KMS-11 (cell line): ENCODE results near the gene MTCH2.

Experiments
- H2AFZ ChIP-seq: fragments of 200-600 bp; sonication (generic); 2 replicates; pipeline ENCODE4 v1.6.1; 2016; ENCODE audit warnings: antibody characterized with exemption, mixed run types, low read depth
- H3K27ac ChIP-seq: fragments of 200-600 bp; sonication (generic); 2 replicates; pipeline ENCODE4 v1.6.1; 2016; ENCODE audit warnings: mild to moderate bottlenecking, mixed run types
- H3K27me3 ChIP-seq: fragments of 200-600 bp; sonication (generic); 2 replicates; pipeline ENCODE4 v1.6.1; 2017; ENCODE audit warnings: mild to moderate bottlenecking, low read depth, mixed run types, moderate library complexity; ENCODE audit not compliant: insufficient read depth
- H3K36me3 ChIP-seq: fragments of 200-600 bp; sonication (generic); 2 replicates; pipeline ENCODE4 v1.6.1; 2017; ENCODE audit warnings: mild to moderate bottlenecking, mixed run types; ENCODE audit not compliant: insufficient read depth
- H3K4me1 ChIP-seq: fragments of 200-600 bp; sonication (generic); 2 replicates; pipeline ENCODE4 v1.6.1; 2016; ENCODE audit warnings: mild to moderate bottlenecking, low read depth, mixed run types; ENCODE audit not compliant: poor library complexity, severe bottlenecking
- H3K4me2 ChIP-seq: fragments of 200-600 bp; sonication (generic); 2 replicates; pipeline ENCODE4 v1.7.0; 2016; ENCODE audit warnings: mild to moderate bottlenecking, mixed run types
- H3K4me3 ChIP-seq: fragments of 200-600 bp; sonication (generic); IDR thresholded peaks from 2 replicates; pipeline ENCODE4 v1.6.1; 2017; ENCODE audit warnings: low read depth, low read length, mixed read lengths; ENCODE audit not compliant: insufficient read depth
- H3K79me2 ChIP-seq: fragments of 200-600 bp; sonication (generic); 2 replicates; pipeline ENCODE4 v1.6.1; 2016; ENCODE audit warnings: low read depth, mixed run types; ENCODE audit not compliant: insufficient read depth
- H3K9ac ChIP-seq: fragments of 200-600 bp; sonication (generic); 2 replicates; pipeline ENCODE4 v1.6.1; 2016; ENCODE audit warnings: mild to moderate bottlenecking, mixed run types
- H4K20me1 ChIP-seq: fragments of 200-600 bp; sonication (generic); 2 replicates; pipeline ENCODE4 v1.6.1; 2016; ENCODE audit warnings: mild to moderate bottlenecking, mixed run types; ENCODE audit not compliant: insufficient read depth
- CTCF ChIP-seq: fragments of 200-600 bp; sonication (generic); conservative IDR thresholded peaks from 2 replicates; pipeline ENCODE4 v1.6.1; 2017; ENCODE audit warnings: low read depth, mild to moderate bottlenecking, antibody characterized with exemption, low read length, moderate library complexity, mixed read lengths

Gene MTCH2

GRCh38 chr11:47571357-47571729 lies 71.0 kb downstream of the MTCH2 start:
- Histone ChIP-seq H3K36me3 (0 out of 2 replicates have a peak, but pooled peaks cover 4% of the 10 kb centered on the region), H3K4me3 (no peak overlapping the region), H3K4me2 (no peak overlapping the region), H3K9ac (no peak overlapping the region), H2AFZ (no peak overlapping the region), H4K20me1 (no peaks in the 10 kb centered on the region), H3K79me2 (peaks cover 25% of the 10 kb centered on the region; the same call in 1 of the 2 replicates), H3K27me3 (no peaks in the 10 kb centered on the region), H3K4me1 (peaks cover 7% of the 10 kb centered on the region), H3K27ac (no peak overlapping the region)
- no peak for TF ChIP-seq CTCF

- Histone ChIP-seq H3K4me3 (no peak overlapping the region), H4K20me1 (no peaks in the 10 kb centered on the region), H3K36me3 (0 out of 2 replicates have a peak, but pooled peaks cover 4% of the 10 kb centered on the region), H3K4me2 (no peak overlapping the region), H3K79me2 (peaks cover 29% of the 10 kb centered on the region; the same call in 1 of the 2 replicates), H2AFZ (no peak overlapping the region), H3K27ac (no peak overlapping the region), H3K9ac (no peak overlapping the region), H3K4me1 (peaks cover 7% of the 10 kb centered on the region), H3K27me3 (no peaks in the 10 kb centered on the region)
- no peak for TF ChIP-seq CTCF
These were observed 71.6 kb downstream of the MTCH2 start for GRCh38 chr11:47570651-47571356.

- TF ChIP-seq CTCF, result no peak
- no peaks in the 10 kb centered on the region for H4K20me1 ChIP-seq
- no peak overlapping the region for H3K9ac ChIP-seq
- H3K4me3 ChIP-seq, result no peak overlapping the region
- no peak overlapping the region for H2AFZ ChIP-seq
- peaks cover 10% of the 10 kb centered on the region for H3K4me1 ChIP-seq
- H3K27ac ChIP-seq, result no peak overlapping the region
- peaks cover 31% of the 10 kb centered on the region; the same call in 1 of the 2 replicates for H3K79me2 ChIP-seq
- no peak overlapping the region for H3K4me2 ChIP-seq
- H3K27me3 ChIP-seq, result no peaks in the 10 kb centered on the region
- H3K36me3 ChIP-seq, result 0 out of 2 replicates have a peak, but pooled peaks cover 4% of the 10 kb centered on the region
These were observed 72.7 kb downstream of the MTCH2 start for GRCh38 chr11:47569646-47570045.
